Transverse colon (tissue), 4 donors: Measurements from ENCODE around the gene HIGD2A. TPM values are rescaled to one million over a fixed set of nuclear protein-coding genes. Genes with fewer than 3 reads are reported as not detected.
A peak's percentile ranks its signal among the peaks of the same experiment; 100 is the strongest.

Experiments
- DNase-seq: peaks from one replicate; pipeline ENCODE4 v3.0.0-alpha.2; 2019
- H3K27ac ChIP-seq, 4 donors: fragments of 200-600 bp; sonication (generic); 2 replicates each; pipeline ENCODE4 v1.5.1; 2016 to 2018; ENCODE audit warnings: inconsistent platforms in 4 of 4
- H3K27me3 ChIP-seq: fragments of 200-600 bp; sonication (generic); 2 replicates; pipeline ENCODE4 v1.5.1; 2017; ENCODE audit warnings: inconsistent platforms
- H3K36me3 ChIP-seq, 4 donors: fragments of 200-600 bp; sonication (generic); 2 replicates each; pipeline ENCODE4 v1.5.1; 2017 to 2019; ENCODE audit warnings: inconsistent platforms in 4 of 4
- H3K4me1 ChIP-seq, 4 donors: fragments of 200-600 bp; sonication (generic); 2 replicates each; pipeline ENCODE4 v1.5.1; 2017 to 2020; ENCODE audit warnings: inconsistent platforms in 4 of 4
- H3K4me3 ChIP-seq, 4 donors: fragments of 200-600 bp; sonication (generic); 1 replicate in 1 of 4; 2 replicates in 3 of 4; pipeline versions ENCODE4 v1.5.1 to v1.6.1; 2017 to 2019; ENCODE audit warnings: inconsistent platforms in 4 of 4
- H3K9me3 ChIP-seq, 2 donors: fragments of 200-600 bp; sonication (generic); 2 replicates each; pipeline ENCODE4 v1.5.1; 2017 to 2019; ENCODE audit warnings: inconsistent platforms in 2 of 2
- CTCF ChIP-seq, 5 experiments: fragments of 200-600 bp in 3 of 5; fragments of 450-650 bp in 2 of 5; sonication (generic) in 3 of 5; IDR thresholded peaks; 1 replicate in 2 of 5; 2 replicates in 3 of 5; pipeline ENCODE4 v1.5.1; 2016 to 2017; ENCODE audit warnings: antibody characterized with exemption in 5 of 5, inconsistent platforms in 3 of 5, mild to moderate bottlenecking in 2 of 5, moderate library complexity in 1 of 5
- EP300 ChIP-seq: sonication (generic); formaldehyde crosslinking; IDR thresholded peaks from one replicate; pipeline ENCODE4 v1.6.1; 2017; ENCODE audit warnings: antibody characterized with exemption, low read depth
- POLR2A ChIP-seq: fragments of 450-650 bp; IDR thresholded peaks from one replicate; pipeline ENCODE4 v1.6.1; 2016; ENCODE audit warnings: antibody characterized with exemption, mild to moderate bottlenecking, moderate library complexity
- POLR2AphosphoS5 ChIP-seq, 3 donors: sonication (generic); formaldehyde crosslinking; IDR thresholded peaks; one replicate each; pipeline ENCODE4 v1.6.1; 2016; ENCODE audit warnings: antibody characterized with exemption in 3 of 3
- WGBS, 2 donors: methylation state at CpG; one replicate each; pipeline ENCODE4 v1.1.5; 2018; ENCODE audit warnings: low coverage in 1 of 2; 5-methylcytosine and 5-hydroxymethylcytosine counted together
- in situ Hi-C, 4 donors: fragments of 200-750 bp; cut with MboI; loops; one replicate each; pipeline versions ENCODE4 v1.15.0 to v1.15.1; 2017; ENCODE audit warnings: low sequenced_read_pairs in 3 of 4, low pct_ligation_motif_present in 1 of 4, low pct_unique_long_range_greater_than_20kb in 1 of 4
- intact Hi-C: fragments of 100-400 bp; cut with DNase I; formaldehyde crosslinking; loops from one replicate; pipeline ENCODE4 v1.15.1; 2023; ENCODE audit warnings: low total_unique reads
- total RNA-seq, 4 donors: library from RNA; depleted of rRNA; stranded (reverse); fragments of >200 nt; gene quantifications; one replicate each; pipeline ENCODE4 v1.1.0, GENCODE V29; 2016

Gene HIGD2A
- total RNA-seq, 4 donors from 2014 or later, result 158 to 320 (median 207) TPM

- Histone ChIP-seq H3K4me3 (no peak overlapping the region), H3K36me3 (peaks cover 0 to 21% (median 8%) of the 10 kb centered on the region in 4 donors), H3K27ac (peak overlapping the region in 3 of 4 donors; percentile 13 to 62 (median 40)), H3K4me1 (peaks cover 0 to 7% (median 3%) of the 10 kb centered on the region in 4 donors), H3K9me3 (no peaks in the 10 kb centered on the region), H3K27me3 (no peaks in the 10 kb centered on the region)
- 92% methylated on average over 3 of the region's 3 CpGs; no CpG with 5 or more reads in 1 of the 2 donors for WGBS, 2 donors
- in situ Hi-C loops, result no loop called here
- DNase-seq, result no peak
- intact Hi-C loops, result no loop called here
- no peak for TF ChIP-seq POLR2A
- TF ChIP-seq POLR2AphosphoS5 (IDR thresholded peaks at IDR 0.05), result no peak
- TF ChIP-seq EP300, result no peak
- no peak for TF ChIP-seq CTCF (IDR thresholded peaks at IDR 0.05)
Observed at GRCh38 chr5:176381979-176382378, 6.6 kb upstream of the HIGD2A start.

GRCh38 chr5:176382721-176383120, 5.8 kb upstream of the HIGD2A start:
- Histone ChIP-seq H3K36me3 (peaks cover 0 to 21% (median 8%) of the 10 kb centered on the region in 4 donors), H3K4me1 (peaks cover 0 to 15% (median 10%) of the 10 kb centered on the region in 4 donors), H3K9me3 (no peaks in the 10 kb centered on the region), H3K4me3 (no peak overlapping the region), H3K27me3 (no peaks in the 10 kb centered on the region), H3K27ac (no peak overlapping the region)
- no peak for DNase-seq
- 95% methylated on average over 3 of the region's 3 CpGs; no CpG with 5 or more reads in 1 of the 2 donors for WGBS, 2 donors
- in situ Hi-C loops (no loop called here), intact Hi-C loops (no loop called here)
- TF ChIP-seq EP300, result no peak
- TF ChIP-seq POLR2AphosphoS5 (IDR thresholded peaks at IDR 0.05), result no peak

- peaks cover 0 to 21% (median 8%) of the 10 kb centered on the region in 4 donors for H3K36me3 ChIP-seq
- intact Hi-C loops, result no loop called here
- TF ChIP-seq EP300, result no peak
- no peak for TF ChIP-seq POLR2A
- TF ChIP-seq POLR2AphosphoS5 (IDR thresholded peaks at IDR 0.05), result no peak
- no peak for TF ChIP-seq CTCF (IDR thresholded peaks at IDR 0.05)
Observed at GRCh38 chr5:176383248-176383905, 5.2 kb upstream of the HIGD2A start.

GRCh38 chr5:176383961-176384360, 4.6 kb upstream of the HIGD2A start:
- peaks cover 0 to 16% (median 14%) of the 10 kb centered on the region in 4 donors for H3K4me1 ChIP-seq
- H3K27me3 ChIP-seq, result no peaks in the 10 kb centered on the region
- TF ChIP-seq EP300 (no peak), POLR2A (no peak), POLR2AphosphoS5 (IDR thresholded peaks at IDR 0.05) (no peak), CTCF (IDR thresholded peaks at IDR 0.05) (no peak)
- no peak overlapping the region for H3K4me3 ChIP-seq
- H3K27ac ChIP-seq, result no peak overlapping the region
- no peaks in the 10 kb centered on the region for H3K9me3 ChIP-seq
- WGBS, 2 donors, result 84 to 94% methylated on average over 2 to 9 of the region's 9 CpGs
- in situ Hi-C loops, result no loop called here
- intact Hi-C loops, result no loop called here
- no peak for DNase-seq
- peaks cover 0 to 21% (median 8%) of the 10 kb centered on the region in 4 donors for H3K36me3 ChIP-seq

More at GRCh38 chr5:176383248-176383905, 5.2 kb upstream of the HIGD2A start:
- no peak for DNase-seq
- H3K4me1 ChIP-seq, result peaks cover 0 to 16% (median 14%) of the 10 kb centered on the region in 4 donors
- no peaks in the 10 kb centered on the region for H3K27me3 ChIP-seq
- H3K9me3 ChIP-seq, result no peaks in the 10 kb centered on the region
- 92 to 96% methylated on average over 5 to 15 of the region's 15 CpGs for WGBS, 2 donors
- in situ Hi-C loops, result no loop called here
- H3K4me3 ChIP-seq, result no peak overlapping the region
- no peak overlapping the region for H3K27ac ChIP-seq
